ENCODE data around the gene KRTAP10-4.

The KRTAP10-4 gene

GRCh38 chr21:44623575-44623974 is 50.0 kb downstream of the KRTAP10-4 start:
- FAIRE-seq (no peak), DNase-seq (ENCODE audit: insufficient read length, low spot score) (no peak)
- no peak for TF ChIP-seq CTCF (IDR thresholded peaks at IDR 0.05; ENCODE audit: insufficient read depth, missing control alignments)
